HG03108 (cell line): ENCODE data around the gene FAF1.

Source experiments
- ATAC-seq: cut with Tn5 transposase; IDR thresholded peaks from one replicate; pipeline ENCODE4 v1.9.1; 2021; ENCODE audit warnings: moderate library complexity; ENCODE audit not compliant: unreplicated experiment

FAF1 gene

GRCh38 chr1:50651476-50652263, 308.4 kb downstream of the FAF1 start:
- no peak for ATAC-seq

- ATAC-seq, result no peak
Observed at GRCh38 chr1:50646526-50646925, 313.5 kb downstream of the FAF1 start.

- no peak for ATAC-seq
Observed at GRCh38 chr1:50645139-50645538, 314.9 kb downstream of the FAF1 start.

- ATAC-seq, result no peak
Observed at GRCh38 chr1:50644447-50645105, 315.5 kb downstream of the FAF1 start.

GRCh38 chr1:50637460-50637859, 322.6 kb downstream of the FAF1 start:
- ATAC-seq, result no peak

- ATAC-seq, result no peak
Observed at GRCh38 chr1:50634251-50634650, 325.8 kb downstream of the FAF1 start.

GRCh38 chr1:50633465-50633864, 326.6 kb downstream of the FAF1 start:
- ATAC-seq, result no peak

- no peak for ATAC-seq
Observed at GRCh38 chr1:50631161-50631560, 328.9 kb downstream of the FAF1 start.

GRCh38 chr1:50622259-50622658, 337.8 kb downstream of the FAF1 start:
- no peak for ATAC-seq

- ATAC-seq, result no peak
Observed at GRCh38 chr1:50620680-50621329, 339.3 kb downstream of the FAF1 start.

GRCh38 chr1:50615036-50615750, 344.9 kb downstream of the FAF1 start:
- ATAC-seq, result no peak

- ATAC-seq, result no peak
Observed at GRCh38 chr1:50611675-50612074, 348.4 kb downstream of the FAF1 start.

- no peak for ATAC-seq
Observed at GRCh38 chr1:50610563-50610962, 349.5 kb downstream of the FAF1 start.

- no peak for ATAC-seq
Observed at GRCh38 chr1:50609508-50609907, 350.6 kb downstream of the FAF1 start.

- no peak for ATAC-seq
Observed at GRCh38 chr1:50605186-50605875, 354.7 kb downstream of the FAF1 start.

- ATAC-seq, result no peak
Observed at GRCh38 chr1:50604580-50604979, 355.5 kb downstream of the FAF1 start.

GRCh38 chr1:50603274-50604271, 356.5 kb downstream of the FAF1 start:
- ATAC-seq, result no peak

- no peak for ATAC-seq
Observed at GRCh38 chr1:50599546-50599945, 360.5 kb downstream of the FAF1 start.

GRCh38 chr1:50595874-50596273, 364.2 kb downstream of the FAF1 start:
- ATAC-seq, result no peak

GRCh38 chr1:50593515-50593914, 366.6 kb downstream of the FAF1 start:
- ATAC-seq, result no peak
